Trophoblast cell (in vitro differentiated cells and primary cell): Measurements from ENCODE around the gene SLIT3.

Experiments
- DNase-seq, 2 donors: peaks; one replicate each; pipeline ENCODE4 v3.0.0-alpha.2; 2016
- H2AFZ ChIP-seq: 2 replicates; pipeline ENCODE4 v1.6.1; 2013; ENCODE audit warnings: low read length, moderate library complexity, mild to moderate bottlenecking; ENCODE audit not compliant: insufficient read depth, poor library complexity
- H2AK5ac ChIP-seq: 2 replicates; pipeline ENCODE4 v1.6.1; 2013; ENCODE audit warnings: mild to moderate bottlenecking, low read length
- H2BK120ac ChIP-seq: 2 replicates; pipeline ENCODE4 v1.6.1; 2013; ENCODE audit warnings: low read length, mild to moderate bottlenecking, moderate library complexity; ENCODE audit not compliant: insufficient read depth, poor library complexity
- H2BK12ac ChIP-seq: 2 replicates; pipeline ENCODE4 v1.6.1; 2013; ENCODE audit warnings: mild to moderate bottlenecking, low read length, moderate library complexity
- H2BK5ac ChIP-seq: 2 replicates; pipeline ENCODE4 v1.6.1; 2013; ENCODE audit warnings: low read length, low read depth, moderate library complexity, mild to moderate bottlenecking; ENCODE audit not compliant: poor library complexity
- H3K14ac ChIP-seq: 2 replicates; pipeline ENCODE4 v1.6.1; 2013; ENCODE audit warnings: mild to moderate bottlenecking, low read length
- H3K18ac ChIP-seq: 2 replicates; pipeline ENCODE4 v1.6.1; 2013; ENCODE audit warnings: mild to moderate bottlenecking, low read length
- H3K23ac ChIP-seq: 2 replicates; pipeline ENCODE4 v1.6.1; 2013; ENCODE audit warnings: low read length
- H3K27ac ChIP-seq: 2 replicates; pipeline ENCODE4 v1.5.1; 2013; ENCODE audit warnings: low read depth, mild to moderate bottlenecking, inconsistent platforms, low read length, moderate library complexity
- H3K27me3 ChIP-seq: 2 replicates; pipeline ENCODE4 v1.6.1; 2013; ENCODE audit warnings: inconsistent platforms, mild to moderate bottlenecking, low read length, moderate library complexity; ENCODE audit not compliant: insufficient read depth
- H3K36me3 ChIP-seq, 2 experiments: 1 replicate in 1 of 2; 2 replicates in 1 of 2; pipeline ENCODE4 v1.6.1; 2013; ENCODE audit warnings: low read length in 2 of 2, mild to moderate bottlenecking in 2 of 2, moderate library complexity in 1 of 2; ENCODE audit not compliant: insufficient read depth in 2 of 2, control insufficient read depth in 1 of 2
- H3K4ac ChIP-seq: 2 replicates; pipeline ENCODE4 v1.6.1; 2013; ENCODE audit warnings: low read depth, mild to moderate bottlenecking, low read length, moderate library complexity
- H3K4me1 ChIP-seq, 2 experiments: 1 replicate in 1 of 2; 2 replicates in 1 of 2; pipeline ENCODE4 v1.6.1; 2013; ENCODE audit warnings: low read length in 2 of 2, mild to moderate bottlenecking in 2 of 2, moderate library complexity in 1 of 2; ENCODE audit not compliant: insufficient read depth in 2 of 2, control insufficient read depth in 1 of 2
- H3K4me2 ChIP-seq: 2 replicates; pipeline ENCODE4 v1.6.1; 2013; ENCODE audit warnings: inconsistent platforms, mild to moderate bottlenecking, low read length, moderate library complexity
- H3K4me3 ChIP-seq: 2 replicates; pipeline ENCODE4 v1.5.1; 2013; ENCODE audit warnings: mild to moderate bottlenecking, low read depth, low read length, inconsistent platforms
- H3K79me1 ChIP-seq: one replicate; pipeline ENCODE4 v1.6.1; 2013; ENCODE audit warnings: low read length
- H3K79me2 ChIP-seq: 2 replicates; pipeline ENCODE4 v1.6.1; 2013; ENCODE audit warnings: low read length, mild to moderate bottlenecking; ENCODE audit not compliant: control insufficient read depth, insufficient read depth, poor library complexity
- H3K9ac ChIP-seq: 2 replicates; pipeline ENCODE4 v1.6.1; 2013; ENCODE audit warnings: mild to moderate bottlenecking, low read length
- H3K9me3 ChIP-seq: 2 replicates; pipeline ENCODE4 v1.6.1; 2013; ENCODE audit warnings: low read depth, mild to moderate bottlenecking, control low read depth, inconsistent platforms, low read length; ENCODE audit not compliant: insufficient read depth
- H4K12ac ChIP-seq: 2 replicates; pipeline ENCODE4 v1.6.1; 2013; ENCODE audit warnings: low read depth, mild to moderate bottlenecking, low read length, moderate library complexity
- H4K8ac ChIP-seq: 2 replicates; pipeline ENCODE4 v1.6.1; 2013; ENCODE audit warnings: low read depth, mild to moderate bottlenecking, low read length, moderate library complexity
- H4K91ac ChIP-seq: one replicate; pipeline ENCODE4 v1.6.1; 2013; ENCODE audit warnings: low read depth, mild to moderate bottlenecking, low read length, moderate library complexity
- WGBS: extraction: QIAGEN DNeasy Blood & Tissue Kit; methylation state at CpG from one replicate; pipeline ENCODE4 v1.1.7; 2013; ENCODE audit warnings: missing lambda C conversion rate; ENCODE audit not compliant: insufficient read length, insufficient coverage; ENCODE audit errors: extremely low coverage; 5-methylcytosine and 5-hydroxymethylcytosine counted together

Gene SLIT3

DNA sequence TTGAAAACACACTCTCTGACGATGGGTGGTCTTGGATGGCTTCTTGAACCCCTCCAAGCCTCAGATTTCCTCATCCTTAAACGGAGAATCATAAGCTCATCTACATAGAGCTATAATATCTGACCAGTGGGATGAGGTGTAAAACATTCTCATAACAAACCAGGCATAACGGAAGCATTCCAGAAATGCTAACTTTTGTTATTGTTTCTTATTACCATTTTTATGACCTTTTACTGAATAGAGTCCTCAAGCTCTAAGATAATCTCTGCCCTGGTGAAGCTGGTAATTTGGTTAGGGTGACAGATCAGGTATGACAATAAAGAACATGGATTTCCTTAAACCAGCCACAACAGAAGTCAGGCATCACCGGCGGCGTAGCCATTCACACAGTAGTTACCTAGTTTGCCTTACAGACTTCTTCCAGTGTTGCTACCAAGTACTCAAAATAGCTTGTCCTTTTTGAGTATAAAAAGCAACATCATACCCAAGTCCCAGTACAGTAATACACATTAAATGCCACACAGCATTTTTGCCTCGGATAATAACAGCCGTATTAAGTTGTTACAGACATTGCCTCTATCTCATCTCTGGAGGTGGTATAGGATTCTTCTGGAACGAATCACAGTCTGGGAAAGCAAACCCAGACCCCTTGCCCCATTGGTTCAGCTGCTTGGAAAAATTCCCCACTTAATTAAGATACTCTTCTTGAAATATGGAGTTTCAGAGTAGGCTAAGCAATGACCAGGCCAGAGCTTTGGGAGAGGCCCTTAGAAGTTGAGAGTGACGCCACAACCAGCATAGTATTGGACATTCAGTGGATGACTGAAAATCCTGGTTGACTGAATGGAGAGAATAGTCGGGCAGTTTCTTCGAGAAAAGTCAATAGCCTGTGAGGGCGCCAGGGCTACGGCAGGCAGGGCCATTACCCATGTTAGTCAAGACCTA is 252.5 kb downstream of the SLIT3 start:
- no peaks in the 10 kb centered on the region for H3K9me3 ChIP-seq
- H4K91ac ChIP-seq, result no peak overlapping the region
- no peak overlapping the region for H4K8ac ChIP-seq
- no peak overlapping the region for H2AK5ac ChIP-seq
- H3K27me3 ChIP-seq, result no peaks in the 10 kb centered on the region
- H3K36me3 ChIP-seq, result no peaks in the 10 kb centered on the region
- H4K12ac ChIP-seq, result no peak overlapping the region
- H3K4me3 ChIP-seq, result no peak overlapping the region
- H3K9ac ChIP-seq, result no peak overlapping the region
- no peak overlapping the region for H2BK5ac ChIP-seq
- no peak overlapping the region for H2BK12ac ChIP-seq
- no peaks in the 10 kb centered on the region for H3K79me2 ChIP-seq
- no peaks in the 10 kb centered on the region for H3K79me1 ChIP-seq
- WGBS, result no CpG with 5 or more reads among the region's 14 CpGs
- no peak overlapping the region for H2AFZ ChIP-seq
- no peak overlapping the region for H3K4me2 ChIP-seq
- H3K23ac ChIP-seq, result no peak overlapping the region
- peaks cover 14 to 26% of the 10 kb centered on the region in 2 experiments for H3K4me1 ChIP-seq
- no peak overlapping the region for H3K4ac ChIP-seq
- peak; percentile 59 to 62 for DNase-seq
- no peak overlapping the region for H3K14ac ChIP-seq
- H3K27ac ChIP-seq, result no peak overlapping the region
- H2BK120ac ChIP-seq, result no peak overlapping the region
- H3K18ac ChIP-seq, result no peak overlapping the region

DNA sequence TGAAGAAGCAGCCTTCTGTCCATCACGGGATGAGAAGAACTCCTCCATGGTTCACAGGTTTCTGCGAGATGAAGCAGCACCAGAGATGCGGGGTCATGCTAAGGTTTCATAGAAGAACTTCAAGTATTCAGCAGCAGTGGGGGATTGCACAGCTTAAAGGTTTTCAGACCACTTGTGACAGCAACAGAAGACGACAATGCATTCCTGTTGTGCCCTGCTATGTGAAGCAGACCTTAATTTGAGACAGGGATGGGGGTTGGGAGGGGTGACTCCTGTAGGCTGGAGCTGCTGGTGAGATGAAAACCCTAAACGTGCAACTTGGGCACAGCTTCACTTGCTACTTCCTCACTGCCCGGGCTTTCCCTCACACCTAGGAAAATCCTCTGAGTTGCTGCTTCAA is 256.0 kb downstream of the SLIT3 start:
- Histone ChIP-seq H3K9ac (no peak overlapping the region), H3K79me1 (no peaks in the 10 kb centered on the region), H3K4me3 (no peak overlapping the region), H3K4me2 (peak overlapping the region; percentile 28), H3K9me3 (no peaks in the 10 kb centered on the region), H3K27me3 (no peaks in the 10 kb centered on the region), H3K4ac (no peak overlapping the region), H4K8ac (no peak overlapping the region), H3K27ac (no peak overlapping the region), H2BK120ac (no peak overlapping the region), H3K14ac (no peak overlapping the region), H3K36me3 (no peaks in the 10 kb centered on the region), H2AK5ac (no peak overlapping the region), H2BK5ac (no peak overlapping the region), H3K23ac (no peak overlapping the region), H3K4me1 (peaks cover 4 to 15% of the 10 kb centered on the region in 2 experiments), H4K12ac (no peak overlapping the region), H2AFZ (no peak overlapping the region), H2BK12ac (no peak overlapping the region), H4K91ac (no peak overlapping the region), H3K79me2 (no peaks in the 10 kb centered on the region), H3K18ac (no peak overlapping the region)
- no CpG with 5 or more reads among the region's 6 CpGs for WGBS
- DNase-seq, result no peak

DNA sequence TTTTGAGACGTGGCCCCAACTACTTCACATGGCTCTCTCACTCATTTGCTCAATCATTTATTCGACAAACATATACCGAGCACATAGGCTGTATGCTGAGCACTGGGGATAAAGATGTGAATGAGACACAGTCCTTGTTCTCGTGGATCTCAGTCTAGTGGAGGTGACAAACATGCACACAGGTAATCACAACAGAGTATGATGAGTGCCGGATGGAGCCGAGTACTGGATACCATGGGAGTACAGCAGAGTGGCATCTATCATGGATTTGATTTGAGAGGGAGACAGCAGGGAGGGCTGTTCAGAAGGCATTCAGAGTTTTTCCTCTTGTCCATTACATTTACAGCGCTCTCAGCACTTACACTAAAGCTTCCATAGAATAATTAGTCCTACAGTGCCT is 259.8 kb downstream of the SLIT3 start:
- no peak overlapping the region for H3K14ac ChIP-seq
- no peak overlapping the region for H4K91ac ChIP-seq
- no peak overlapping the region for H4K8ac ChIP-seq
- no peak overlapping the region for H3K27ac ChIP-seq
- H3K4ac ChIP-seq, result no peak overlapping the region
- H3K4me1 ChIP-seq, result peaks cover 4 to 5% of the 10 kb centered on the region in 2 experiments
- H3K4me3 ChIP-seq, result no peak overlapping the region
- H3K27me3 ChIP-seq, result no peaks in the 10 kb centered on the region
- H2AK5ac ChIP-seq, result no peak overlapping the region
- no CpG with 5 or more reads among the region's 7 CpGs for WGBS
- H4K12ac ChIP-seq, result no peak overlapping the region
- H3K9ac ChIP-seq, result no peak overlapping the region
- H3K79me1 ChIP-seq, result no peaks in the 10 kb centered on the region
- H3K36me3 ChIP-seq, result peaks cover 0 to 4% of the 10 kb centered on the region in 2 experiments
- no peak overlapping the region for H3K23ac ChIP-seq
- no peak overlapping the region for H2AFZ ChIP-seq
- H3K9me3 ChIP-seq, result no peaks in the 10 kb centered on the region
- no peak overlapping the region for H2BK12ac ChIP-seq
- DNase-seq, result no peak
- no peak overlapping the region for H2BK120ac ChIP-seq
- no peak overlapping the region for H3K4me2 ChIP-seq
- no peak overlapping the region for H2BK5ac ChIP-seq
- no peak overlapping the region for H3K18ac ChIP-seq
- no peaks in the 10 kb centered on the region for H3K79me2 ChIP-seq

DNA sequence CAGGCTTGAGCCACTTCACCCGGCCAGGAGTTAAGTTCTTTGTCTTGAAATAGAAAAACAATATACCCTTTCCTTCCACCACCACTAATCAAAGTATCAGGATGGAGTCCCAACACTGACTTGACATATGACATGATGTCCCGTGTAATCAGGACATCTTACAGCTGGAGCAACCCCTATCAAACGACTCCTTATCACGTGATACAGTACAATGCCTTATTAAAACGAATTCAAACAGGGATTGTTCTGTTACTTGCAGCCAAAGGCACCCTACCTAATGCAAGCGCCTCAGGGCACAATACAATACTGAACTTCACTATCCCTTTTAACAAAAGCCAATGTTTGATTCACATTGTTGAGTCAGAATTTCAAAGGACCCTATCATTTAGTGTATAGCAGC is 261.3 kb downstream of the SLIT3 start:
- Histone ChIP-seq H3K23ac (no peak overlapping the region), H3K9ac (no peak overlapping the region), H4K91ac (no peak overlapping the region), H3K14ac (no peak overlapping the region), H2AK5ac (no peak overlapping the region), H3K18ac (no peak overlapping the region), H4K8ac (no peak overlapping the region), H3K27ac (no peak overlapping the region), H3K4me2 (no peak overlapping the region), H3K9me3 (no peaks in the 10 kb centered on the region), H4K12ac (no peak overlapping the region), H2BK5ac (no peak overlapping the region), H3K4ac (no peak overlapping the region), H3K27me3 (no peaks in the 10 kb centered on the region), H3K4me1 (peaks cover 0 to 1% of the 10 kb centered on the region in 2 experiments), H3K4me3 (no peak overlapping the region), H2BK120ac (no peak overlapping the region), H3K36me3 (peaks cover 0 to 4% of the 10 kb centered on the region in 2 experiments), H2BK12ac (no peak overlapping the region), H3K79me1 (no peaks in the 10 kb centered on the region), H3K79me2 (no peaks in the 10 kb centered on the region), H2AFZ (no peak overlapping the region)
- no CpG with 5 or more reads among the region's 6 CpGs for WGBS
- DNase-seq, result no peak
